AG04449 (cell line): ENCODE data around the gene CPNE8.

Experiments
- CTCF ChIA-PET: fragments of 350-600 bp; formaldehyde crosslinking; extraction: SDS; loops from one replicate; lab custom pipeline; 2021; ENCODE audit warnings: antibody characterized with exemption; lab: Yijun Ruan, JAX
- POLR2A ChIA-PET: fragments of 400-600, 350-600 bp; formaldehyde crosslinking; extraction: SDS; loops from one replicate; lab custom pipeline; 2020; ENCODE audit warnings: antibody characterized with exemption, inconsistent platforms; lab: Yijun Ruan, JAX
- DNase-seq: peaks from one replicate; pipeline ENCODE4 v3.0.0-alpha.2; 2010; ENCODE audit warnings: low read depth, low spot score
- H3K4me3 ChIP-seq: 2 replicates; pipeline ENCODE4 v1.5.1; 2011; ENCODE audit warnings: low read depth, mild to moderate bottlenecking, control low read depth, low read length
- TF ChIP-seq, protein P1 (sequence below): IDR thresholded peaks from one replicate; pipeline ENCODE4 v1.5.1; 2011; ENCODE audit warnings: mild to moderate bottlenecking, moderate library complexity, low read length, control low read depth, inconsistent platforms; ENCODE audit not compliant: insufficient read depth; ENCODE audit errors: missing control alignments

CPNE8 gene

DNA sequence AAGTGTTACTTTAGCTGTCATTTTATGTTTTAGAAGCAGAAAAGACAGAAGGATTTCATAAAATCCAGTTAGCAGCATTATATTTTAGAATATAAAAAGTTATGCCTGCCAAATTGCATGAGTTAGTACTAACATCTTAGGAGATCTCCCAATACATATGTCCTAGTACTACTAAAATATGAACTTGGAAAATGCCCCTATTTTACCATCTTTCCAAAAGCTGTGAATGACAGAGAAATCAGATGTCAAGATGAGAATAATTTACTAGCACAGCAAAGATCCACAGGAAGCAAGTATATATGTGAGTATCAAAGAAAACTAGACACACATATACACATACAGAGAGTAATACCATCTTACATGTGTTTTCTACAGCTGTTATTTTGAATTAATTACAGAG is 196.9 kb downstream of the CPNE8 start:
- TF ChIP-seq, protein P1, sequence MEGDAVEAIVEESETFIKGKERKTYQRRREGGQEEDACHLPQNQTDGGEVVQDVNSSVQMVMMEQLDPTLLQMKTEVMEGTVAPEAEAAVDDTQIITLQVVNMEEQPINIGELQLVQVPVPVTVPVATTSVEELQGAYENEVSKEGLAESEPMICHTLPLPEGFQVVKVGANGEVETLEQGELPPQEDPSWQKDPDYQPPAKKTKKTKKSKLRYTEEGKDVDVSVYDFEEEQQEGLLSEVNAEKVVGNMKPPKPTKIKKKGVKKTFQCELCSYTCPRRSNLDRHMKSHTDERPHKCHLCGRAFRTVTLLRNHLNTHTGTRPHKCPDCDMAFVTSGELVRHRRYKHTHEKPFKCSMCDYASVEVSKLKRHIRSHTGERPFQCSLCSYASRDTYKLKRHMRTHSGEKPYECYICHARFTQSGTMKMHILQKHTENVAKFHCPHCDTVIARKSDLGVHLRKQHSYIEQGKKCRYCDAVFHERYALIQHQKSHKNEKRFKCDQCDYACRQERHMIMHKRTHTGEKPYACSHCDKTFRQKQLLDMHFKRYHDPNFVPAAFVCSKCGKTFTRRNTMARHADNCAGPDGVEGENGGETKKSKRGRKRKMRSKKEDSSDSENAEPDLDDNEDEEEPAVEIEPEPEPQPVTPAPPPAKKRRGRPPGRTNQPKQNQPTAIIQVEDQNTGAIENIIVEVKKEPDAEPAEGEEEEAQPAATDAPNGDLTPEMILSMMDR, result no peak
- no peak for DNase-seq
- H3K4me3 ChIP-seq, result no peak overlapping the region
- POLR2A ChIA-PET, result no interaction called here
- CTCF ChIA-PET, result no interaction called here

DNA sequence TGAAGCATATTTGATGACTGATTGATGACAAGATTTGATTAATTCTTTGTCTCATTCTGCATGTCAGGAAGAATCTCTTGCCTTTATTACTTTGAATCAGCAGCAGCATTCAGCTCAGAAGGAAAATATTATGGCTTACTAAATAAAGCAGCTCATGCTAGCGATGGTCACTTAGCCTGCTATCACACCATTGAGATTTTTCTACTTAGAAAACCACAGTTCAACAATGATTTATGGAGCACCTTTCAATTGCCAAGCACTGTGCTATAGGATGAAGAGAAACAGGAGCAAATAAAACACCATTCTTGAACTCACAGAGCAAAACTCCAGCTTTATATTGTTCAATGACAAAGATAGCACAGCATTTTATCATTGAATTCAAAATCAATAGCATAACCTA is 197.7 kb downstream of the CPNE8 start:
- ChIA-PET POLR2A (no interaction called here), CTCF (no interaction called here)
- TF ChIP-seq, protein P1, result no peak
- no peak for DNase-seq
- no peak overlapping the region for H3K4me3 ChIP-seq

DNA sequence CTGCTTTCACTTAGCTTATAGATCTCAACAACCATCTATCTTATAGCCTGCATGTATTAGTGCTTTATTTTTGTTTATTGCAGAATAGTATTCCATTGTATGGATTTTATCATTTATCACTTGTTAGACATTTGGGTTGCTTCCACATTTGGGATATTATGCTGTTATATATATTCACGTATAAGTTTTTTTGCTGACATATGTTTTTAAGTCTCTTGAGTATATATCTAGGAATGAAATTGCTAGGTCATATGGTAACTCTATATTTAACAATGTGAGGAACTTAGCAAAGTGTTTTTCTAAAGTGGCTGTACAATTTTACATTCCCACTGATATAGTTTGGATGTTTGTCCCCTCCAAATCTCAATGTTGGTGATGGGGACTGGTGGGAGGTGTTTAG is 208.1 kb downstream of the CPNE8 start:
- ChIA-PET CTCF (no interaction called here), POLR2A (no interaction called here)
- TF ChIP-seq, protein P1, result no peak
- DNase-seq, result no peak
- no peak overlapping the region for H3K4me3 ChIP-seq

DNA sequence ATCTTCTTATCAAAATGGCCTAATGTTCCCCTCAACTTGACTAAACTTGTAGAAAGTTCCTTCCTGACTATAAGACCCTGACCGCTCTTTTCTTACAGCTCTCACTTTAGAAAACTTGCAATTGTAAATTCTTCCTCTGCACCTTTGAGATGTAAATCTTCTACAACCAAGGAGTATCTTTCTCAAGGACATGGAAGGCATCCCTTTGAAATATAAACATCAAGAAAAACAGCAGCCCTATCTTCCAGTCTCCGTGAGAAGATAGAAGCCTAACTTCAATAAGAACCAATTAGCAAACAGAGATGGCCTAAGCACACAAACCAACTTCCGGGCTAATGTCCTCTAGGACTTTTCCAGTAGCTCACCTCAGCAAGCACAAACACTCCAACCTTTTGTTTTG is 210.3 kb downstream of the CPNE8 start:
- no peak for DNase-seq
- POLR2A ChIA-PET, result no interaction called here
- CTCF ChIA-PET, result no interaction called here
- no peak overlapping the region for H3K4me3 ChIP-seq
- TF ChIP-seq, protein P1, result no peak

DNA sequence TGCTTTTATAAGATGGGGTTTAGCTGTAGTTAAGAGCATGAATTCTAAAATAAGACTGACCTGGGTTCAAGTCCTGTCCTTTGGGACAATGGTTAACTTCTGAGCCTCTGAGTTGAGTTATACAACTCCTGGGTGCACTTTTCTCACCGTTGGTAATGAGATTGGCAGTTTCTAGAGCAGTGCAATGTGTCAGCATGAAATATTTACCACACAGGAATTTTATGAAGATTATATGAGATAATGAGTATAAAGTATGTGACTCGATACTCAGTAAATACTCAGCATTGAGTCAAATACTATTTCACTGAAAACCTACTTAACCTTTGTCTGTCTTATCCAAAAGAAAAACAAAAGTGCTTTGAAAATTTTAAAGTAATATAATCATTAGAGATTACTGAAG is 214.2 kb downstream of the CPNE8 start:
- ChIA-PET POLR2A (no interaction called here), CTCF (no interaction called here)
- H3K4me3 ChIP-seq, result no peak overlapping the region
- no peak for DNase-seq
- TF ChIP-seq, protein P1, result no peak

DNA sequence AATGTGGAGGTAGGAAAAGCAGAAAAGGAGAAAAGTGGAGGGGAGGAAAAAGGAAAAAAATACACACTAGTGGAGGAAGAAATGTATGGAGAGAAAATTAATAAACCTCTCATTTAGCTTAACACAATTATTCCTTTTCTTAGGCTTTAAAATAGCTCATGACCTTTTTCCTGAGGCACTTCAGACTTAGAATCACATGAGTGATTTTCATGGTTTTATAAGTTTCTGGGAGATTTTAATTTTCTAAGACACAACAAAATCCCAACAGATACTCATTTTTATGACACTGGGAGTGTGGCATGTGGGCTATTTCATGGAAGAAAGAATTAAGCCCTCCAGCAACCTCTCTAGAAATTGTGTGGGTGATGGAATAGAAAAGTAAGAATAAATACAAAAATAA is 214.7 kb downstream of the CPNE8 start:
- H3K4me3 ChIP-seq, result no peak overlapping the region
- POLR2A ChIA-PET, result no interaction called here
- CTCF ChIA-PET, result no interaction called here
- TF ChIP-seq, protein P1, result no peak
- DNase-seq, result no peak
